ENCODE results near the gene ARSG.
A peak's percentile ranks its signal among the peaks of the same experiment; 100 is the strongest.

ARSG gene

DNA sequence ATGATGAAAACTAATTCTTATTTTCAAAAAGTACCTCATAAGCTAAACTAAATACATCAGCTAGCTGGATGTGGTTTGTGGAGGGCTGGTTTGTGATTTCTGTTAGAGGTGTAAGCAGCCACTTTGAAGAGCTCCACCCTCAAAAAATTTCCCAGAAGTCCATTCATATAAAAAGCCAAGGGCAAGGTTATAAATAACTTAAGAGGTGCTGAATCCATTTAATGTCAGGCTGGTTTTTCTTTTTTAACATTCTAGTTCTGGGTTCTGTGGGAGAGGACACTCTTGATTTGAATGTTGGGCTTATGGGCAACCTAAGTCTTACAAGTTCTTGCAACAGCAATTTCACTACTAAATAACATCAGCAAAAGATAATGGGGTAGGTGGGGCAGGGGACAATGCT is 169.4 kb downstream of the ARSG start:
- no peak overlapping the region for H3K27ac Mint-ChIP-seq
- peaks cover 55% of the 10 kb centered on the region for H3K4me1 Mint-ChIP-seq
- peaks cover 29% of the 10 kb centered on the region for H3K27me3 Mint-ChIP-seq (ENCODE audit: low read depth, poor library complexity)
- no peak overlapping the region for H3K4me3 Mint-ChIP-seq
- H3K36me3 Mint-ChIP-seq (ENCODE audit: low read depth): no peaks in the 10 kb centered on the region
- TF ChIP-seq, protein P1, sequence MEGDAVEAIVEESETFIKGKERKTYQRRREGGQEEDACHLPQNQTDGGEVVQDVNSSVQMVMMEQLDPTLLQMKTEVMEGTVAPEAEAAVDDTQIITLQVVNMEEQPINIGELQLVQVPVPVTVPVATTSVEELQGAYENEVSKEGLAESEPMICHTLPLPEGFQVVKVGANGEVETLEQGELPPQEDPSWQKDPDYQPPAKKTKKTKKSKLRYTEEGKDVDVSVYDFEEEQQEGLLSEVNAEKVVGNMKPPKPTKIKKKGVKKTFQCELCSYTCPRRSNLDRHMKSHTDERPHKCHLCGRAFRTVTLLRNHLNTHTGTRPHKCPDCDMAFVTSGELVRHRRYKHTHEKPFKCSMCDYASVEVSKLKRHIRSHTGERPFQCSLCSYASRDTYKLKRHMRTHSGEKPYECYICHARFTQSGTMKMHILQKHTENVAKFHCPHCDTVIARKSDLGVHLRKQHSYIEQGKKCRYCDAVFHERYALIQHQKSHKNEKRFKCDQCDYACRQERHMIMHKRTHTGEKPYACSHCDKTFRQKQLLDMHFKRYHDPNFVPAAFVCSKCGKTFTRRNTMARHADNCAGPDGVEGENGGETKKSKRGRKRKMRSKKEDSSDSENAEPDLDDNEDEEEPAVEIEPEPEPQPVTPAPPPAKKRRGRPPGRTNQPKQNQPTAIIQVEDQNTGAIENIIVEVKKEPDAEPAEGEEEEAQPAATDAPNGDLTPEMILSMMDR (IDR thresholded peaks at IDR 0.05): no peak
- H3K9me3 Mint-ChIP-seq: no peaks in the 10 kb centered on the region
- DNase-seq: no peak

DNA sequence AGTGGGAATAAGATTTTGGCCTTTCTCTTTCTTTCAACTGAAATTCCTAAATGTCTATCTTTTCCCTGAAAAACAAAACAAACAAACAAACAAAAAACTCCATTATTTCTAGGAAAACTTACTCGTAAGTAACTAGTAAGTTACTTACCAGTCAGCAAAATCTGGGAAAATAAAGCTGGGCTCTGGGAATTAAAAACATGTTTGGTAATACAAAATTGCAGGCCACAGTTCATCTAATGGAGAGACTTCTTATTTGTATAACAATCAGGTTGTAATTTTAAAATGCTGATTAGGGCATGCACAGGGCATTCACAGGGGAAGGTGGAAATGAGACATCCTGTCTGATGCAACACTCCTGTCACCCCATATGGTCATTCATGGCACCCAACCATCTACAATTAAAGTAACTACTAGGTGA is 169.8 kb downstream of the ARSG start:
- H3K4me1 Mint-ChIP-seq: peaks cover 55% of the 10 kb centered on the region
- H3K27me3 Mint-ChIP-seq (ENCODE audit: low read depth, poor library complexity): peaks cover 29% of the 10 kb centered on the region
- no peaks in the 10 kb centered on the region for H3K9me3 Mint-ChIP-seq
- H3K36me3 Mint-ChIP-seq (ENCODE audit: low read depth): no peaks in the 10 kb centered on the region
- H3K4me3 Mint-ChIP-seq: no peak overlapping the region
- H3K27ac Mint-ChIP-seq: no peak overlapping the region
- TF ChIP-seq, protein P1 (IDR thresholded peaks at IDR 0.05): no peak
- DNase-seq: no peak

DNA sequence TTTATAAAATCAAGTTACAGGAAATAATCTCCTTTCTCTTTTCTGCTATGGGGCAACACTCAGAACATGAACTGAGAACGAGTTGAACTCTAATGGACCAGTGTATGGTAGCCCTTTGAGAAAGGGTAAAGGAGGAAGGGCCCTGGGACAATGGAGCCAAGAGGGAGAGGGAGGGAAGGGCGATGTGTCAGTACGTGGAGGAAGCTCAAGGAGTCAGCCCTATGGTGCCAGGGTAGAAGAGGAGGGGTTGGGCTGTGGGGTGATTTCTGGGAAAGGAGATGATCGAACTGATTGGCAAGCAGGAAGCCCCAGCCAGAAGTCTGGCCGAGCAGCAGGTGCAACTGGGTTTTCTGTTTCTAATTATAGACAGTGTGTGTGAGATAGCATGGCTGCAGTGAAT is 170.3 kb downstream of the ARSG start:
- Mint-ChIP-seq H3K27me3 (ENCODE audit: low read depth, poor library complexity) (peaks cover 29% of the 10 kb centered on the region), H3K36me3 (ENCODE audit: low read depth) (no peaks in the 10 kb centered on the region), H3K4me1 (peaks cover 50% of the 10 kb centered on the region), H3K4me3 (no peak overlapping the region), H3K27ac (no peak overlapping the region), H3K9me3 (no peaks in the 10 kb centered on the region)
- TF ChIP-seq, protein P1 (IDR thresholded peaks at IDR 0.05): no peak
- DNase-seq: no peak

DNA sequence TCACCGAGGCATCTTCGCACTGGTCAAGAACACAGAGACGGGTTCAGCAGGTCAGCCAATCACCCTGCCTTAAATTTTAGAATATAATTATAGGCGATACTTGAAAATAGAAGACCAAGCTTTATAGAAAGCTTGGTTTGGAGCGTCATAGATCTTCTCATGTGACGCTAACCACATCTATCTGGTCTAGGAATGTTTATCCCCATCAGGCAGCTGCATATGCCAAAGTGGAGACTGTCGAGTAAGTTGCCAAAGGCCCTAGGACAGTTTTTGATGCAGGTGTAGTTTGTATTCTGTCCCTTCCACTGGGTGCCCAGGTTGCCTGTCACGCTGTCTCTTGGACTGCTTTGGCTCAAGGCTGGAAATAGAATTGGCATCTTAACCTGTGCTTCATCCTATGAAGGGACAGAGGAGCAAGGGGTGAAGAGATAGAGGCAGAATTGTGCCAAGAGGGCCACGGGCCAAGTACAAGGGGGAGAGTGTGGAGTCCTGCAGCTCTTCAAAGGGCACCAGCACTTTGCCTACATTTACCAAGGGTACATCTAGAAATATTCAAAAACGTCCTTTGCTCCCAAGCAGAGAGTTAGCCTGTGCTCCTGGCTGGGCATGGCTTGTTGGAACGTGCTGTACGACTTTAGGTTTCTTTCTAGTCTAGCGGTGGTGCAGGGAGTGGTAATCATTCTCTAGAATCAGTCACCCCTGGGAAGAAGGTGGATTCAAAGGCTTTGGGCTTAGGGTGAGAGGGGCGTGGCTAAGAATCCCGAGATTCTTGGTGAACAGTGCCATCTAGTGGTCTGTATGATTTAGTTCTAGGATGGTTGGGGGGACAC is 171.3 kb downstream of the ARSG start:
- H3K4me3 Mint-ChIP-seq: no peak overlapping the region
- H3K27ac Mint-ChIP-seq: no peak overlapping the region
- H3K27me3 Mint-ChIP-seq (ENCODE audit: low read depth, poor library complexity): peaks cover 29% of the 10 kb centered on the region

DNA sequence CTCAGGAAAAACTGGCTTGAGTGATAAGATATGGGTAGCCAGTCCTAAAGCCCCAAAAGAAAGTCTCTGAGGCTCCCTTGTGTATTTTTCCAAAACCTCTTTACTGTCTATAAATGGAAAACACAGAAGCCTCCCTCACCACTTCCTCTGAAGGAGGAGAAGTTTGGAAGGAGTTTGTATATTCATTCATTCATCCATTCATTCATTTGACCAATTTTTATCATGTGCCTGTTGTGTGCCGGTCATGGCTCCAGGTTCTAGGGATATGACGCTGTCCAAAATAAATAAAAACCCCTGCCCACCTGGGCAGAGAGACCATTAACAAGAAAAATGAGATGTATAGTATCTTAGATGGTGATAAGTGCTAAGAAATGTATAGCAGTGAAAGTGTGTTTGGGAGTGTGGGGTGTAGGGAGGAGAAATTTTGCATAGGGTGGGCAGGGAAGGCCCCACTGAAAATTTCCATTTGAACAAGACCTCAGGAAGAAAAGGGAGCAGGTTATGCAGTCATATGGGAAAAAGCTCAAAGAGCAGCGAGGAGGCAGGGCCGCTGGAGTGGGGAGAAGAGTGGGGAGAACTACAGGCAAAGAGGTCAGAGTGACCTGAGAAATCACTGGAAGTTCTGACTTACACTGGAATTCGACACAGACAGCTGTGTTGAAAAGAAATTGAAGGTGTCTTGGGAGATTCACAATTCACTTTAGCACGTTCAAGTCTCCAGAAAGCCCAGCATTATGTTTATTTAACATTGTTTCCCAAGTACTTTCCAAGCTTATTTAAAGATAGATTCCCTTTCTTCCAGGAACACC is 172.1 kb downstream of the ARSG start:
- TF ChIP-seq, protein P1 (IDR thresholded peaks at IDR 0.05): no peak
- peaks cover 22% of the 10 kb centered on the region for H3K27me3 Mint-ChIP-seq (ENCODE audit: low read depth, poor library complexity)
- H3K9me3 Mint-ChIP-seq: peaks cover 12% of the 10 kb centered on the region
- peak overlapping the region; percentile 31 for H3K27ac Mint-ChIP-seq
- no peaks in the 10 kb centered on the region for H3K36me3 Mint-ChIP-seq (ENCODE audit: low read depth)
- H3K4me3 Mint-ChIP-seq: no peak overlapping the region
- no peak for DNase-seq
- peaks cover 45% of the 10 kb centered on the region for H3K4me1 Mint-ChIP-seq

More for the DNA sequence above, 171.3 kb downstream of the ARSG start:
- TF ChIP-seq, protein P1 (IDR thresholded peaks at IDR 0.05): peak; percentile 67
- peak; percentile 70 for DNase-seq
- Mint-ChIP-seq H3K9me3 (peaks cover 4% of the 10 kb centered on the region), H3K4me1 (peaks cover 46% of the 10 kb centered on the region), H3K36me3 (ENCODE audit: low read depth) (no peaks in the 10 kb centered on the region)

Measured in nephron progenitor cell (in vitro differentiated cells).